GM10847 (cell line): ENCODE results near the gene CARM1.

Source experiments
- POLR2A ChIP-seq: IDR thresholded peaks from 2 replicates; pipeline ENCODE4 v1.6.1; 2011; ENCODE audit not compliant: insufficient read length; ENCODE audit errors: extremely low read depth

CARM1 gene

DNA sequence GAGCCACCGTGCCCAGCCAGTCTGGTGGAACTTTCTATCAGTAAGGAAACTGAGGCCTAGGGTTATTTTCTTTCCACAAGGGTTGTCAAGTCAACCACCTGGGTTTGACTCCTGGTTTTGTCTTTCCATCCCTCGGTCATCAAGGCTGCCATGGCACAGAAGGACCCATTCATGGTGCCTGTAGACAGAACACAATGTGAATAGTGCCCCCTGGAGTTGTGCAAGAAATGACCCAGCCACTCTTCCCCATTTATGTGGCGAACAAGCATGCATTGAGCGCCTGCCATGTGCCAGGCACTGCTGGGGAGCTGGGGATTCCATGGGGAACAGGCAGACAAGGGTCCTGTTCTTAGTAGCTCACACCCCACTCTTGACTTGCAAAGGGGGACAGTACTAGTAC lies 93.5 kb downstream of the CARM1 start:
- no peak for TF ChIP-seq POLR2A

DNA sequence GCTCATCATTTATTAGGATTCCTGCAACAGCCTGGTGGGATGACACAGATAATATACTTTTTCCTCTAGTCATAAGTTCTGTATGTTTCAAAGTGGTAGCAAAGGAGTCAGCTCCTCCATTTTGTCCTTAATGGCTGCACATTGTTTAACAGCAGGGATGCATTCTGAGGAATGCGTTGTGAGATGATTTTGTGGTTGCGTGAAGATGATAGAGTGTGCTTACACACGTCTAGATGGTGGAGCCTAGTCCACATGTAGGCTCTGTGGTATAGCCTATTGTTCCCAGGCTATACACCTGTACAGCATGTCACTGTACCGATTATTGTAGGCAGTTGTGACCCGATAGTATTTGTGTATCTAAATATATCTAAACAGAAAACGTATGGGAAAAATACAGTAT lies 94.0 kb downstream of the CARM1 start:
- TF ChIP-seq POLR2A: no peak

DNA sequence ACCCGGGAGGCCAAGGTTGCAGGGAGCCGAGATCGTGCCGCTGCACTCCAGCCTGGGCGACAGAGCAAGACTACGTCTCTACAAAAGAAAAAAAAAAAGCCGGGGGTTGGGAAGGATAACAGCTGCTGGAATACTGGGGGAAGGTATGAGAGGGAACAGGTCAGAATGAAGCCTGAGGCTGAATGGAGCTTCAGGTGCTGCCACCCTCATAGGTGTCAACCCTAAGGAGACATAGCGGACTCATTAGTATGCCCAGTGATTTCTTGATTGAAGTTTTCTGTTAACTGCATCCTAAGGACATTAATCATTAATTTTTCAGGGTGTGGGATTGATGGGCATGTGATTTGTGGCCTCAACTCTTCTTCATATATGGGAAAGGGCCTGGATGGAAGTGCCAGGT lies 95.5 kb downstream of the CARM1 start:
- TF ChIP-seq POLR2A: no peak

DNA sequence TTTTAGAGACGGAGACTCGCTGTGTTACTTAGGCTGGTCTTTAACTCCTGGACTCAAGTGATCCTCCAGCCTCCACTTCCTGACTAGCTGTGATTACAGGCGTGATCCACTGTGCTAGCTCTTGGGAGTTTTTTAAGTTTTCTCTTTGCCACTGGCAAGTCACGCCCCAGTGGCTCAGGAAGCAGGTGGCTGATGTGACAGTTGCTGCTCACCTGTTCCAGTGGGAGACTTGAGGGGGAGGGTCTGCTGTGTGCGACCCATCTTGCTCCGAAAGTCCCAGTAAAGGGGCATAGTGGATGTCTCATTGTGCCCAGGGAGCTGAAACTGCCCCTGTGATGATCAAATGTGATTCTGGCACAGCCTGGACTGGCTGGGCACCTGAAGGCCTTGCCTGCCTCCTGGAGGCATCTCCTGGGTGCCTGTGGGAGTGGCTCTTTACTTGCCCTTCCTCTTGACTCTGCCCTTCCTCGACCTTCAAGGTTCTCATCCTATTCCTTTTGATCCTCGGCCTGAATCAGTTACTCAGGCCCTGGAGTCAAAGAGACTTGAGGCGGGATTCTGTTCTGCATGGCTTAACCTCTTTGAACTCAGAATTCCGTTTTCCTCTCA lies 97.3 kb downstream of the CARM1 start:
- no peak for TF ChIP-seq POLR2A

DNA sequence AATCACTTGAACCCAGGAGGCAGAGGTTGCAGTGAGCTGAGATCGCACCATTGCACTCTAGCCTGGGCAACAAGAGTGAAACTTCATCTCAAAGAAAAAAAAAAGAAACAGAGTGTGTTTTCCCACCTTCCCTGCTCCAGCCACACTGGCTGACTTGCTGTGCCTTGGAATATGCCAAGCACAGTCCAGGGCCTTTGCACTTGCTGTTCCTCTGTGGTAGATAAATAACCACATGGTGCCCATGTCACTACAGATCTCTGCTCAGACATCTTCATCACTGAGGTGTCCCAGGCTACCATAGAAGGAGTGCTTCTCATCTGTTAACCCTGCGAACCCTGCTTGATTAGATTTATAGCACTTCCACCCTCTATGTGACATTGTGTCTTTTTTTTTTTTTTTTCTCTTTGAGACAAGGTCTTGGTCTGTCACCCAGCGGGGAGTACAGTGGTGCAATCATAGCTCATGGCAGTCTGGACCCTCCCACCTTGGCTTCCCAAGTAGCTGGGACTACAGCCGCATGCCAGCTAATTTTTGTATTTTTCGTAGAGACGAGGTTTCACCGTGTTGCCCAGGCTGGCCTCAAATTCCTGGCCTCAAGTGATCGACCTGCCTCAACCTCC lies 99.9 kb downstream of the CARM1 start:
- no peak for TF ChIP-seq POLR2A
